Testis (tissue), 2 donors: ENCODE results near the gene MISP.

Experiments
- CTCF ChIP-seq, 3 experiments: fragments of 450-650 bp in 2 of 3; fragments of 200-600 bp in 1 of 3; sonication (generic) in 1 of 3; IDR thresholded peaks; one replicate each; pipeline ENCODE4 v1.5.1; 2016 to 2019; ENCODE audit warnings: antibody characterized with exemption in 3 of 3, mild to moderate bottlenecking in 2 of 3, moderate library complexity in 1 of 3
- POLR2A ChIP-seq: fragments of 450-650 bp; IDR thresholded peaks from one replicate; pipeline ENCODE4 v1.6.1; 2017; ENCODE audit warnings: antibody characterized with exemption, mild to moderate bottlenecking, moderate library complexity

GRCh38 chr19:768424-768823, 17.5 kb downstream of the MISP start:
- TF ChIP-seq CTCF (IDR thresholded peaks at IDR 0.05) (no peak), POLR2A (no peak)
